Peyer's patch (tissue), 4 donors: ENCODE data around the gene RPL27A.

Experiments used
- POLR2A ChIP-seq, 2 donors: fragments of 450-650 bp; IDR thresholded peaks; one replicate each; pipeline ENCODE4 v1.5.1; 2017; ENCODE audit warnings: antibody characterized with exemption in 2 of 2, mild to moderate bottlenecking in 2 of 2, moderate library complexity in 2 of 2
- TF ChIP-seq, protein P1 (sequence below), 6 experiments: fragments of 450-650 bp in 4 of 6; fragments of 200-600 bp in 2 of 6; sonication (generic) in 1 of 6; IDR thresholded peaks; one replicate each; pipeline ENCODE4 v1.5.1; 2017 to 2019; ENCODE audit warnings: antibody characterized with exemption in 6 of 6, mild to moderate bottlenecking in 3 of 6, moderate library complexity in 1 of 6

DNA sequence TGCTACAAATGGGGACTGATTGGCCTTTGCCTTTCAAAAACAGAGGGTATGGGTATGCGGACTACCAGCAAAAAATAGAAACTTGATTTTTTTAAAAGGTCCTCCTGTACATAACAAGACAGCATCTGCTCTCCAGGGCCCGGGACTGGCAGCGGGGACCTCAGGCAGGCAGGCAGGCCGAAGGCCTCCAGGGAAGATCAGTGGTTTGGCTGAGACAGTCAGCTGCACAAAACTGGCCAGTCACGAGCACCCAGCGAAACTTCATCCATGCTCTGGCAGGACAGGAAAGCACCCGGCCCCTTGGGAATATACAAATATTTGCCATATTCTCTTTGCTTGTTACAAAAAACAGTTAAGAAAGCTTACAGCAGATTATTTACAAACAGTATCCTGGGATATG lies 11.0 kb downstream of the RPL27A start:
- TF ChIP-seq POLR2A (IDR thresholded peaks at IDR 0.05) = no peak
- TF ChIP-seq, protein P1, sequence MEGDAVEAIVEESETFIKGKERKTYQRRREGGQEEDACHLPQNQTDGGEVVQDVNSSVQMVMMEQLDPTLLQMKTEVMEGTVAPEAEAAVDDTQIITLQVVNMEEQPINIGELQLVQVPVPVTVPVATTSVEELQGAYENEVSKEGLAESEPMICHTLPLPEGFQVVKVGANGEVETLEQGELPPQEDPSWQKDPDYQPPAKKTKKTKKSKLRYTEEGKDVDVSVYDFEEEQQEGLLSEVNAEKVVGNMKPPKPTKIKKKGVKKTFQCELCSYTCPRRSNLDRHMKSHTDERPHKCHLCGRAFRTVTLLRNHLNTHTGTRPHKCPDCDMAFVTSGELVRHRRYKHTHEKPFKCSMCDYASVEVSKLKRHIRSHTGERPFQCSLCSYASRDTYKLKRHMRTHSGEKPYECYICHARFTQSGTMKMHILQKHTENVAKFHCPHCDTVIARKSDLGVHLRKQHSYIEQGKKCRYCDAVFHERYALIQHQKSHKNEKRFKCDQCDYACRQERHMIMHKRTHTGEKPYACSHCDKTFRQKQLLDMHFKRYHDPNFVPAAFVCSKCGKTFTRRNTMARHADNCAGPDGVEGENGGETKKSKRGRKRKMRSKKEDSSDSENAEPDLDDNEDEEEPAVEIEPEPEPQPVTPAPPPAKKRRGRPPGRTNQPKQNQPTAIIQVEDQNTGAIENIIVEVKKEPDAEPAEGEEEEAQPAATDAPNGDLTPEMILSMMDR (IDR thresholded peaks at IDR 0.05) = no peak
